GM12865 (cell line): ENCODE data around the gene IPO11.
A peak's percentile ranks its signal among the peaks of the same experiment; 100 is the strongest.

Experiments used
- DNase-seq: peaks from one replicate; pipeline ENCODE4 v3.0.0; 2010; ENCODE audit warnings: low read depth
- H3K4me3 ChIP-seq: 2 replicates; pipeline ENCODE4 v1.5.1; 2011; ENCODE audit warnings: mild to moderate bottlenecking, low read depth, low read length, control low read depth
- CTCF ChIP-seq: IDR thresholded peaks from 2 replicates; pipeline ENCODE4 v1.5.1; 2011; ENCODE audit warnings: low read length, control low read depth, low read depth, inconsistent platforms; ENCODE audit not compliant: insufficient read depth; ENCODE audit errors: missing control alignments

IPO11 gene

GRCh38 chr5:62432621-62433064, 20.1 kb downstream of the IPO11 start:
- TF ChIP-seq CTCF, result no peak
- no peak overlapping the region for H3K4me3 ChIP-seq
- DNase-seq, result no peak

GRCh38 chr5:62448528-62448927, 36.0 kb downstream of the IPO11 start:
- DNase-seq, result no peak
- no peak for TF ChIP-seq CTCF
- no peak overlapping the region for H3K4me3 ChIP-seq

GRCh38 chr5:62450259-62450658, 37.7 kb downstream of the IPO11 start:
- TF ChIP-seq CTCF, result no peak
- H3K4me3 ChIP-seq, result no peak overlapping the region
- DNase-seq, result no peak

DNA sequence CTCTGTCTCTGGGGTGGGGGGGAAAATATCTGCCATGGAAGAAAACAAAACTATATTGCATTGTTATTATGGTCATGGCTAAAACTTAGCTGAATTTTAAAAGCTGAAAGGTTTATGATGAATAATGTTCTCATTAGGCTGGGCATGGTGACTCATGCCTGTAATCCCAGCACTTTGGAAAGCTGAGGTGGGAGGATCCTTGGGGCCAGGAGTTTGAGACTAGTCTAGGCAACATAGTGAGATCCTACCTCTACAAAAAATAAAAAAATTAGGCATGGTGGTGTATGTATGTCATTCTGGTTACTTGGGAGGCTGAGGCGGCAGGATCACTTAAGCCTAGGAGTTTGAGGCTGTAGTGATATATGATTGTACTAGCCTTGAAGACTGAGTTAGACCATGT, 44.5 kb downstream of the IPO11 start:
- DNase-seq, result no peak
- no peak for TF ChIP-seq CTCF
- H3K4me3 ChIP-seq, result no peak overlapping the region

GRCh38 chr5:62460578-62460983, 48.0 kb downstream of the IPO11 start:
- no peak overlapping the region for H3K4me3 ChIP-seq
- peak; percentile 67 for TF ChIP-seq CTCF

DNA sequence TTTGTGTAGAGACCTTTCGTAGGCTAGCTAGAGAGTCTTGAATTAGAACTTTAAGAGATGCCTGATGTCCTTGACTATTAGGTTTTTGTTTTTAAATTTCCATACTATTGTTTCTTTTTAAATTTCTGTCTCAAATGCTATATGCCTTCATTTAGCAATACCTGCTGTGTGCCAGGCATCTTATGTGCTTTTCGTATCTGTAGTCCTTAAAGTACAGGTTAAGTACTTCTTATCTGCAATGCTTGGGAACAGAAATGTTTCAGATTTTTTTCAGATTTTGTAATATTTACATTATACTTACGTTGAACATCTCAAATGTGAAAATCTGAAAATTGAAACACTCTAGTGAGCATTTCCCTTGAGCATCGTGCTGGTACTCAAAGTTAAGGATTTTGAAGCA, 49.0 kb downstream of the IPO11 start:
- TF ChIP-seq CTCF, result no peak
- DNase-seq, result no peak

More at GRCh38 chr5:62460578-62460983, 48.0 kb downstream of the IPO11 start:
- peak; percentile 56 for DNase-seq

DNA sequence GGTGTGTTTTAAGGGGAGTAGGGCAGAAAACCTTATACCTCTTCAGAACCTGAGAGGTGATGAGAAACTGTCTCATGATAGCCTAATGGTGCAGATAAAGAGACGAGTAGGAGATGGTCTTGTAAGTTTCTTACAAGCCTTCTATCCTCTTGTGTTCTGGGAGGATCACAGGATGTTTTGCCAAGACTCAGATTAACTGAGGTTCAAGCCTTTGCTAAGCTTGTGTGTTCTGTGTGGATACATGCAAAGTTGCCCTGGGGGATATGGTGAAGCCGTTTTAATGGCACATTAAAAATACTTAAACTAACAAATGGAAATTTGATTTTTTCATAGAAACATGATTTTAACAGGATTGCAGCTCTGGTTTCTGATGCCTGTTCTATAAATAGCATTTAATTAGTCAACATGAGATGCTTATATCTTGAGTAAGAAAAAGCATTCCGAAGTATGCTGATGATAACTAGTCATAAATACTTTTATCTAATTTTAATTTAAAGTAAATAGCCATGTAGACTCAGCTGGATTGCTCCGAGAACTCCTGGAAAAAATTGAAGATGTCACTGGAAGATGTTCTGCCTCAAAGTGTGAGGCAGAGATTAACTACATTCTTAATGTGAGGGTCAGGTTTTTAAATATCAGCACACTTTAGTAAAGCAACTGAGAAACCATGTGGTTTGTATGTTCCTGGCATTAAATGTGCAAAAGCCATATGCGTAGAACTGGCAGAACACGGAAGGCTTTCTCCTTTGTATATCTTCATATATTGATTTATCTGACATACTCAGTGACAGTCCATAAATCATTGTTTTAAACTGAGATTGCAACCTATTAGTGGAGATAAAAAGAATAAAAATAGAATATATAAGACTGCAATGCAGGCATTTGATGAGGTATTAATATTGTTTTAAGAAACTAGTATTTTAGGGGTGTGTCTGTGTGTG, 53.7 kb downstream of the IPO11 start:
- DNase-seq, result no peak
- no peak overlapping the region for H3K4me3 ChIP-seq
- no peak for TF ChIP-seq CTCF

More for the DNA sequence above, 49.0 kb downstream of the IPO11 start:
- no peak overlapping the region for H3K4me3 ChIP-seq
